Peyer's patch (tissue), 4 donors: ENCODE results near the gene HMX1. TPM values are rescaled to one million over a fixed set of nuclear protein-coding genes. Genes with fewer than 3 reads are reported as not detected.

Source experiments
- DNase-seq, 3 donors: peaks; one replicate each; pipeline ENCODE4 v3.0.0-alpha.2; 2017 to 2019
- H3K27ac ChIP-seq, 4 donors: fragments of 200-600 bp; sonication (generic); one replicate each; pipeline ENCODE4 v1.5.1; 2016 to 2019
- H3K27me3 ChIP-seq, 2 donors: fragments of 200-600 bp; sonication (generic); one replicate each; pipeline ENCODE4 v1.5.1; 2019
- H3K36me3 ChIP-seq, 3 donors: fragments of 200-600 bp; sonication (generic); one replicate each; pipeline ENCODE4 v1.5.1; 2016 to 2019
- H3K4me1 ChIP-seq, 4 donors: fragments of 200-600 bp; sonication (generic); one replicate each; pipeline ENCODE4 v1.5.1; 2016 to 2019
- H3K4me3 ChIP-seq, 4 donors: fragments of 200-600 bp; sonication (generic); 1 replicate in 3 of 4; 2 replicates in 1 of 4; pipeline ENCODE4 v1.5.1; 2016 to 2019; ENCODE audit warnings: mild to moderate bottlenecking in 1 of 4
- H3K9me3 ChIP-seq, 4 donors: fragments of 200-600 bp; sonication (generic); one replicate each; pipeline ENCODE4 v1.5.1; 2016 to 2019; ENCODE audit warnings: mild to moderate bottlenecking in 1 of 4
- POLR2A ChIP-seq, 2 donors: fragments of 450-650 bp; IDR thresholded peaks; one replicate each; pipeline ENCODE4 v1.5.1; 2017; ENCODE audit warnings: antibody characterized with exemption in 2 of 2, mild to moderate bottlenecking in 2 of 2, moderate library complexity in 2 of 2
- total RNA-seq, 4 donors: library from RNA; depleted of rRNA; stranded (reverse); fragments of >200 nt; gene quantifications; one replicate each; pipeline ENCODE4 v1.1.0, GENCODE V29; 2016
- TF ChIP-seq, protein P1 (sequence below), 6 experiments: fragments of 450-650 bp in 4 of 6; fragments of 200-600 bp in 2 of 6; sonication (generic) in 1 of 6; IDR thresholded peaks; one replicate each; pipeline ENCODE4 v1.5.1; 2017 to 2019; ENCODE audit warnings: antibody characterized with exemption in 6 of 6, mild to moderate bottlenecking in 3 of 6, moderate library complexity in 1 of 6

HMX1 gene
- total RNA-seq, 4 donors from 2014 or later, result not detected

DNA sequence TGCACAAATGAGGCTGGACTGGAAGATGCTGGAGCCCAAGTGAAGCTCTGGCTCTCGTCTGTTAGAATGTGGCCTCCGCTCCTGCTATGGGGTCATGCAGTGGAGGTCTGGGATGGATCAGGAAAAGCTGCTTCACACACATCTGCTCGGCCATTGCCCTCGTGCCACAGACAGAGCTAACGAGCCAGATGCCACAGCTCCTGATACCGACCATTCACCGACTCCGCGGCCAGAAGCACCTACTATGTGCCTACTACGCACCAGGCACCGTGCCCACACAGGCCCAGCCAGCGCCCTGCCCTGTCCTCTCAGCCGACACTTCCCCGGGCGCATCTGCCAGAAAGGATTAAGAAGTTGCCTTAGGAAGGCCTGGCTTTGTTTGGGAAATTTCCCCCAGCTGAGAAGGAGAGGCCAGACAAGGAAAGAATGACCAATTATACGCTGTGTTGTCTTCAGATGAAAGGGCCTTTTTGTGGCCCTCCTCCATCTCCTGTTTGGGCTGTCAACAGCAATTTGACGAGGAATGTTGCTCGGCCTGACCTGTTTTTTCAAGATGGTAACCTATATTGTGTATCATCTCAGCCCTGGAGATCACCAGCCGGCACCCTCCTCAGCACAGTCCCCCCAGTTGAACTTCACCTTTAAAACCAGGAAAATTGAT, 34.3 kb downstream of the HMX1 start:
- DNase-seq, result peak in 2 of 3 donors; percentile 25 to 36
- no peaks in the 10 kb centered on the region for H3K4me1 ChIP-seq
- no peaks in the 10 kb centered on the region for H3K27me3 ChIP-seq
- no peak overlapping the region for H3K27ac ChIP-seq
- TF ChIP-seq POLR2A (IDR thresholded peaks at IDR 0.05), result no peak
- TF ChIP-seq, protein P1, sequence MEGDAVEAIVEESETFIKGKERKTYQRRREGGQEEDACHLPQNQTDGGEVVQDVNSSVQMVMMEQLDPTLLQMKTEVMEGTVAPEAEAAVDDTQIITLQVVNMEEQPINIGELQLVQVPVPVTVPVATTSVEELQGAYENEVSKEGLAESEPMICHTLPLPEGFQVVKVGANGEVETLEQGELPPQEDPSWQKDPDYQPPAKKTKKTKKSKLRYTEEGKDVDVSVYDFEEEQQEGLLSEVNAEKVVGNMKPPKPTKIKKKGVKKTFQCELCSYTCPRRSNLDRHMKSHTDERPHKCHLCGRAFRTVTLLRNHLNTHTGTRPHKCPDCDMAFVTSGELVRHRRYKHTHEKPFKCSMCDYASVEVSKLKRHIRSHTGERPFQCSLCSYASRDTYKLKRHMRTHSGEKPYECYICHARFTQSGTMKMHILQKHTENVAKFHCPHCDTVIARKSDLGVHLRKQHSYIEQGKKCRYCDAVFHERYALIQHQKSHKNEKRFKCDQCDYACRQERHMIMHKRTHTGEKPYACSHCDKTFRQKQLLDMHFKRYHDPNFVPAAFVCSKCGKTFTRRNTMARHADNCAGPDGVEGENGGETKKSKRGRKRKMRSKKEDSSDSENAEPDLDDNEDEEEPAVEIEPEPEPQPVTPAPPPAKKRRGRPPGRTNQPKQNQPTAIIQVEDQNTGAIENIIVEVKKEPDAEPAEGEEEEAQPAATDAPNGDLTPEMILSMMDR (IDR thresholded peaks at IDR 0.05), result no peak
- no peak overlapping the region for H3K4me3 ChIP-seq
- no peaks in the 10 kb centered on the region for H3K9me3 ChIP-seq
- no peaks in the 10 kb centered on the region for H3K36me3 ChIP-seq

GRCh38 chr4:8836664-8837171, 34.9 kb downstream of the HMX1 start:
- Histone ChIP-seq H3K4me3 (no peak overlapping the region), H3K27ac (no peak overlapping the region), H3K27me3 (no peaks in the 10 kb centered on the region), H3K9me3 (no peaks in the 10 kb centered on the region), H3K4me1 (no peaks in the 10 kb centered on the region), H3K36me3 (no peaks in the 10 kb centered on the region)
- peak in 2 of 3 donors; percentile 18 to 33 for DNase-seq
- TF ChIP-seq POLR2A (IDR thresholded peaks at IDR 0.05), result no peak
- TF ChIP-seq, protein P1 (IDR thresholded peaks at IDR 0.05), result no peak

DNA sequence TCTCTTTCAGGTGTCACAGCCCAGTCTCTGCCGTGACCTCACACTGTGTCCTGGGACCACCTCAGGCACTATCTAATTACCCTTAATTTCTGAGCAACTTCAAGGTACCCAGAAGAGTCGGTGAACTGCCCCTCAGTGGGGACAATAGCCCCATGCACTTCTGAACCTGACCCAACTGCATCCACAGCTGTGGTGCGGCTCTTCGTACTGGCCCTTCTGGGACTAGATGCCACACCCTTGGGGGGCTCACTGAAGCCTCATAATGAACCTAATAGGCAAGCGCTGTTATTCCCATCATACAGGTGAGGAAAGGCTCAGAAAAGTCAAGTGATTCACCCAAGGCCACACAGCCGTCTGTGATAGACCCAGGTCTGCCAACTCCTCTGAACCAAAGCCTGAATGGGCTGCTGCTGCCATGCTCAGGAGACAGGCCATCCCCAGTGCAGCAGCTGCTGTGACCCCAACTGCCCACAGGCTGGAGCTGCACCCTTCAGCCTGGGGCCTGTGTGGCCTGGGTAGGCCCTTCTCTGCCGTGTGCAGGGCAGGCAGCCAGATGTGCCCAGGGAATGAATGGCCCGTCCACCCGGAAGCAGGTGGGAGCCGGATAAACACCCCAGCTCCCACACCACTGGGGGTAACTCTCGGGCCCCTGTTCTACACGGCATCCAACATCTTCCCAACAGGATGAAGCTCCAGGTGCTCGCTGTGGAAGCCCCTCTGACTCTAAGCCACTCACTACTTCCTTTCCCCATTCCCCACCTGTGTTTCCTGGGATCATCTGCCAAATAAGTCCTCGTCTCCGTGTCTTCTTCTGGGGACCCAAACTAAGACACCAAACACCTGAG, 35.9 kb downstream of the HMX1 start:
- H3K36me3 ChIP-seq, result no peaks in the 10 kb centered on the region
- H3K27me3 ChIP-seq, result no peaks in the 10 kb centered on the region
- H3K4me3 ChIP-seq, result no peak overlapping the region
- H3K9me3 ChIP-seq, result no peaks in the 10 kb centered on the region
- TF ChIP-seq, protein P1 (IDR thresholded peaks at IDR 0.05), result no peak
- no peak for TF ChIP-seq POLR2A (IDR thresholded peaks at IDR 0.05)
- H3K4me1 ChIP-seq, result no peaks in the 10 kb centered on the region
- no peak overlapping the region for H3K27ac ChIP-seq
- peak in 2 of 3 donors; percentile 24 to 25 for DNase-seq

GRCh38 chr4:8834681-8835220, 36.9 kb downstream of the HMX1 start:
- H3K4me3 ChIP-seq, result no peak overlapping the region
- H3K27ac ChIP-seq, result no peak overlapping the region
- H3K4me1 ChIP-seq, result no peaks in the 10 kb centered on the region
- DNase-seq, result peak in 2 of 3 donors; percentile 23 to 24
- no peaks in the 10 kb centered on the region for H3K9me3 ChIP-seq
- TF ChIP-seq POLR2A (IDR thresholded peaks at IDR 0.05), result no peak
- TF ChIP-seq, protein P1 (IDR thresholded peaks at IDR 0.05), result no peak
- H3K36me3 ChIP-seq, result no peaks in the 10 kb centered on the region
- no peaks in the 10 kb centered on the region for H3K27me3 ChIP-seq

DNA sequence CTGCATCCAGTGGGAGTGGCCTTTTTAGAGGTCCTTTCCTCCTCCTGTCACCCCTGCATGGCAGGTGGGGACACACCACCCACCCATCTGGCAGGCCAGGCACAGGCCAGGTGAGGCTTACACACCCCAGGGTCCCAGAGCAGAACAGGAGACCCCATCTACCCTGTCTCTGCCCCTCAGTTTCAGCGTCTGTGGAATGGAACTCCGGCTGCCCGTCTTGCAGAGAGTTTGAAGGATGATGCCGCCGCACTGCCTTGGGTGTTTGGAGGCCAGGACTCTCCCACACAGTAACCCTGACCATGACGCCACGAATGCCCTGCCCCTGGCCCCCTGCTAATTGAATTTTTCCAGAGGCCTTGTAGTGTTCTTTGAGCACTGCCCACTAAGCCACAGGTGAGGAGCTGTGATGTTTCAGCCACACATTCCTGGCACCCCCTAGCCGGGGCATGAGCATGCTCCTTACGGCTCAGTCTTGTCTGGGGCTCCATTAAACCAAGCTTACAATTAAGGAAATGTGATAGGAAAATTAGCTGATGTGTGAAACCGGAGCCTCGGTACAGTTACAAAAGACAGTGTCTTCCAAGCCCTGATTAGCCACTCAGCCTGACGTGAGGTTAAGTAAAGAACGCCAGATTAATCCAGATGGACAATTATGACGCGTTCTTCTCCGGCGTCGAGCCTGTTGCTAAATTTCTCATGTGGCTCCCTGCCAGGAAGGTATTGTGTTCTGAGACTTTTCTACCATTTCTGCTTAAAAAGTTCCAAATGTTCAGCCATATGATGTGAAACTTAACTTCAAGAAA, 39.3 kb downstream of the HMX1 start:
- H3K36me3 ChIP-seq, result no peaks in the 10 kb centered on the region
- no peaks in the 10 kb centered on the region for H3K9me3 ChIP-seq
- DNase-seq, result peak in 2 of 3 donors; percentile 24 to 28
- no peak overlapping the region for H3K27ac ChIP-seq
- H3K4me1 ChIP-seq, result no peaks in the 10 kb centered on the region
- no peaks in the 10 kb centered on the region for H3K27me3 ChIP-seq
- TF ChIP-seq POLR2A (IDR thresholded peaks at IDR 0.05), result no peak
- TF ChIP-seq, protein P1 (IDR thresholded peaks at IDR 0.05), result no peak
- no peak overlapping the region for H3K4me3 ChIP-seq
